HepG2 (cell line): ENCODE results near the gene SNRNP48. TPM values are rescaled to one million over a fixed set of nuclear protein-coding genes. Genes with fewer than 3 reads are reported as not detected.
A peak's percentile ranks its signal among the peaks of the same experiment; 100 is the strongest.

Source experiments
- ATAC-seq: fragments of 200-7000 bp; cut with Tn5 transposase; 3 replicates; pipeline ENCODE4 v1.9.1; 2020; ENCODE audit warnings: mild to moderate bottlenecking, moderate library complexity
- BruUV-seq: library from RNA; stranded (reverse); fragments of 400-500 nt; replicated peaks from 2 replicates; lab custom pipeline; 2021; lab: Mats Ljungman, UMichigan
- CTCF ChIA-PET: fragments of 300-600 bp; formaldehyde crosslinking; extraction: SDS; loops from one replicate; lab custom pipeline; 2021; ENCODE audit warnings: low total read pairs, inconsistent platforms, low intra/inter-chr PET ratio; lab: Yijun Ruan, JAX
- POLR2A ChIA-PET: fragments of 350-600 bp; sonication (Branson Sonifier 250); formaldehyde crosslinking; loops from one replicate; lab custom pipeline; 2020; ENCODE audit warnings: antibody characterized with exemption, inconsistent platforms; lab: Yijun Ruan, JAX
- DNase-seq: peaks from one replicate; pipeline ENCODE4 v3.0.0-alpha.2; 2015; ENCODE audit warnings: low spot score
- FAIRE-seq: peaks from 3 replicates; lab custom pipeline; 2011; peaks lifted over from hg19 to GRCh38; lab: Jason Lieb, UNC
- H2AFZ ChIP-seq: one replicate; pipeline ENCODE4 v1.6.1; 2011; ENCODE audit warnings: low read length, inconsistent platforms
- H3K27ac ChIP-seq: fragments of 300-600 bp; 3 replicates; pipeline ENCODE4 v1.8.0; 2011; ENCODE audit warnings: mixed run types, mild to moderate bottlenecking, mixed read lengths, low read length, inconsistent platforms; ENCODE audit not compliant: insufficient read depth; ENCODE audit errors: extremely low read length
- H3K27me3 ChIP-seq, 2 experiments: fragments of 200-600 bp in 1 of 2; 2 replicates in 1 of 2; 3 replicates in 1 of 2; pipeline versions ENCODE4 v1.6.0 to v1.8.0; 2011; ENCODE audit warnings: low read length in 2 of 2, mild to moderate bottlenecking in 2 of 2, moderate library complexity in 2 of 2, inconsistent platforms in 1 of 2; ENCODE audit not compliant: insufficient read depth in 2 of 2, control insufficient read depth in 1 of 2
- H3K36me3 ChIP-seq, 2 experiments: fragments of 200-600 bp in 1 of 2; replicated peaks in 1 of 2; 2 replicates in 1 of 2; 3 replicates in 1 of 2; pipeline versions ENCODE4 v1.5.1 to v1.8.0; 2011; ENCODE audit warnings: low read length in 2 of 2, inconsistent platforms in 1 of 2; ENCODE audit not compliant: insufficient read depth in 2 of 2, control insufficient read depth in 1 of 2
- H3K4me1 ChIP-seq: 2 replicates; pipeline ENCODE4 v1.5.1; 2012; ENCODE audit warnings: low read length, inconsistent platforms; ENCODE audit not compliant: insufficient read depth
- H3K4me2 ChIP-seq: 2 replicates; pipeline ENCODE4 v1.6.0; 2011; ENCODE audit warnings: low read depth, low read length, inconsistent platforms
- H3K4me3 ChIP-seq, 3 experiments: fragments of 200-600 bp in 1 of 3; sonication (generic), shearing (Covaris generic) in 1 of 3; replicated peaks in 1 of 3; 2 replicates each; pipeline ENCODE4 v1.5.1; 2011 to 2016; ENCODE audit warnings: low read length in 3 of 3, inconsistent platforms in 2 of 3, low read depth in 2 of 3, mild to moderate bottlenecking in 2 of 3, control low read depth in 1 of 3, mixed read lengths in 1 of 3; ENCODE audit not compliant: insufficient read depth in 1 of 3
- H3K79me2 ChIP-seq: one replicate; pipeline ENCODE4 v1.6.1; 2011; ENCODE audit warnings: low read length, inconsistent platforms; ENCODE audit not compliant: insufficient read depth
- H3K9ac ChIP-seq: 2 replicates; pipeline ENCODE4 v1.6.0; 2011; ENCODE audit warnings: mild to moderate bottlenecking, low read depth, low read length, inconsistent platforms; ENCODE audit not compliant: insufficient read depth
- H3K9me3 ChIP-seq: 2 replicates; pipeline ENCODE4 v1.5.1; 2012; ENCODE audit warnings: mild to moderate bottlenecking, low read length
- H4K20me1 ChIP-seq: 2 replicates; pipeline ENCODE4 v1.6.0; 2011; ENCODE audit warnings: inconsistent platforms, mild to moderate bottlenecking, low read length, moderate library complexity; ENCODE audit not compliant: insufficient read depth
- CAMTA2 ChIP-seq: sonication (generic); formaldehyde crosslinking; IDR thresholded peaks from 2 replicates; pipeline ENCODE4 v1.4.0; 2020; ENCODE audit warnings: mild to moderate bottlenecking, missing genetic modification reagents, borderline replicate concordance
- ETV6 ChIP-seq: sonication (generic); formaldehyde crosslinking; conservative IDR thresholded peaks from 2 replicates; pipeline ENCODE4 v1.4.0; 2020; ENCODE audit warnings: missing genetic modification reagents
- MLX ChIP-seq: IDR thresholded peaks from 2 replicates; pipeline ENCODE4 v1.6.1; 2016
- ZNF20 ChIP-seq: sonication (generic); formaldehyde crosslinking; IDR thresholded peaks from 2 replicates; pipeline ENCODE4 v1.4.0; 2020; ENCODE audit warnings: mild to moderate bottlenecking, moderate library complexity, missing genetic modification reagents
- ZNF274 ChIP-seq: sonication (generic); formaldehyde crosslinking; IDR thresholded peaks from 2 replicates; pipeline ENCODE4 v1.5.1; 2020; ENCODE audit warnings: mild to moderate bottlenecking, missing genetic modification reagents
- ZNF432 ChIP-seq: sonication (generic); formaldehyde crosslinking; IDR thresholded peaks from 2 replicates; pipeline ENCODE4 v1.5.0; 2020; ENCODE audit warnings: missing genetic modification reagents, mild to moderate bottlenecking, borderline replicate concordance
- ZNF451 ChIP-seq: sonication (generic); formaldehyde crosslinking; IDR thresholded peaks from 2 replicates; pipeline ENCODE4 v1.5.0; 2020; ENCODE audit warnings: mild to moderate bottlenecking, missing genetic modification reagents
- WGBS: methylation state at CpG from one replicate; pipeline ENCODE4 v1.1.6; 2017; ENCODE audit warnings: low lambda C conversion rate; 5-methylcytosine and 5-hydroxymethylcytosine counted together
- in situ Hi-C: cut with HindIII; loops from 2 replicates; pipeline ENCODE4 v1.10.0; 2017; ENCODE audit warnings: low pct_unique_long_range_greater_than_20kb; ENCODE audit not compliant: extremely low pct_ligation_motif_present
- intact Hi-C: fragments of 100-400 bp; cut with micrococcal nuclease; formaldehyde crosslinking; loops from one replicate; pipeline ENCODE4 v1.10.0; 2022; ENCODE audit not compliant: unreplicated experiment
- polyA plus RNA-seq, 8 experiments: library from polyadenylated mRNA; depleted of rRNA in 3 of 8; stranded (reverse) in 7 of 8; unstranded in 1 of 8; fragments of >200 nt; fragmentation: Illumina TruSeq in 4 of 8; extraction: Trizol in 4 of 8; gene quantifications; 2 replicates each; pipeline versions ENCODE4 v1.2.1 to v1.2.3, GENCODE V29; 2011 to 2016; ENCODE audit warnings: low read depth in 4 of 8, missing spikeins in 1 of 8, mixed read lengths in 1 of 8; ENCODE audit not compliant: insufficient read depth in 1 of 8
- total RNA-seq, 5 experiments: library from RNA; depleted of rRNA; stranded (reverse); fragments of >200 nt; fragmentation: Illumina TruSeq; extraction: Trizol; gene quantifications; 2 replicates each; pipeline ENCODE4 v1.2.3, GENCODE V29; 2016; ENCODE audit warnings: low read depth in 1 of 5
- TF ChIP-seq, protein P1 (sequence below): sonication (generic); formaldehyde crosslinking; IDR thresholded peaks from 2 replicates; pipeline ENCODE4 v1.4.0; 2020; ENCODE audit warnings: missing genetic modification reagents
- TF ChIP-seq, protein P2 (sequence below): sonication (generic); formaldehyde crosslinking; IDR thresholded peaks from 2 replicates; pipeline ENCODE4 v1.8.0; 2022; ENCODE audit warnings: mild to moderate bottlenecking, missing genetic modification reagents, borderline replicate concordance
- TF ChIP-seq, protein P3 (sequence below): sonication (generic); formaldehyde crosslinking; IDR thresholded peaks from 2 replicates; pipeline ENCODE4 v1.8.1; 2023; ENCODE audit warnings: mild to moderate bottlenecking, missing genetic modification reagents

SNRNP48 gene
- total and polyA plus RNA-seq, 2 of the 13 experiments (the other 11 are each of a cell fraction or from before 2014, with no cell fraction given): 17.5 to 47.5 TPM

GRCh38 chr6:7604003-7604402, 14.0 kb downstream of the SNRNP48 start:
- POLR2A ChIA-PET: no interaction called here
- in situ Hi-C loops: loop anchor here (25.0 kb wide), 1 partner anchor 917 kb away; no protein-coding TSS in a partner anchor
- no peak for ATAC-seq
- H3K9ac ChIP-seq: no peak overlapping the region
- 89% methylated on average over 4 of the region's 4 CpGs for WGBS
- H3K4me1 ChIP-seq: no peaks in the 10 kb centered on the region
- H3K4me3 ChIP-seq: no peak overlapping the region
- no peak for FAIRE-seq
- H2AFZ ChIP-seq: no peak overlapping the region
- BruUV-seq: no TSS peak
- no peak overlapping the region for H3K4me2 ChIP-seq
- intact Hi-C loops: no loop called here
- H3K9me3 ChIP-seq: no peaks in the 10 kb centered on the region
- no peaks in the 10 kb centered on the region for H3K27me3 ChIP-seq
- no peak for DNase-seq
- H3K27ac ChIP-seq: no peak overlapping the region
- H3K79me2 ChIP-seq: no peaks in the 10 kb centered on the region
- TF ChIP-seq, protein P1, sequence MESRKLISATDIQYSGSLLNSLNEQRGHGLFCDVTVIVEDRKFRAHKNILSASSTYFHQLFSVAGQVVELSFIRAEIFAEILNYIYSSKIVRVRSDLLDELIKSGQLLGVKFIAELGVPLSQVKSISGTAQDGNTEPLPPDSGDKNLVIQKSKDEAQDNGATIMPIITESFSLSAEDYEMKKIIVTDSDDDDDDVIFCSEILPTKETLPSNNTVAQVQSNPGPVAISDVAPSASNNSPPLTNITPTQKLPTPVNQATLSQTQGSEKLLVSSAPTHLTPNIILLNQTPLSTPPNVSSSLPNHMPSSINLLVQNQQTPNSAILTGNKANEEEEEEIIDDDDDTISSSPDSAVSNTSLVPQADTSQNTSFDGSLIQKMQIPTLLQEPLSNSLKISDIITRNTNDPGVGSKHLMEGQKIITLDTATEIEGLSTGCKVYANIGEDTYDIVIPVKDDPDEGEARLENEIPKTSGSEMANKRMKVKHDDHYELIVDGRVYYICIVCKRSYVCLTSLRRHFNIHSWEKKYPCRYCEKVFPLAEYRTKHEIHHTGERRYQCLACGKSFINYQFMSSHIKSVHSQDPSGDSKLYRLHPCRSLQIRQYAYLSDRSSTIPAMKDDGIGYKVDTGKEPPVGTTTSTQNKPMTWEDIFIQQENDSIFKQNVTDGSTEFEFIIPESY (CRISPR knock-in tag): peak; percentile 45; the same call in 1 of the 2 replicates
- no peak for TF ChIP-seq ZNF451 (CRISPR knock-in tag)
- peaks cover 22 to 84% of the 10 kb centered on the region in 2 experiments for H3K36me3 ChIP-seq
- CTCF ChIA-PET: no interaction called here
- H4K20me1 ChIP-seq: no peaks in the 10 kb centered on the region

DNA sequence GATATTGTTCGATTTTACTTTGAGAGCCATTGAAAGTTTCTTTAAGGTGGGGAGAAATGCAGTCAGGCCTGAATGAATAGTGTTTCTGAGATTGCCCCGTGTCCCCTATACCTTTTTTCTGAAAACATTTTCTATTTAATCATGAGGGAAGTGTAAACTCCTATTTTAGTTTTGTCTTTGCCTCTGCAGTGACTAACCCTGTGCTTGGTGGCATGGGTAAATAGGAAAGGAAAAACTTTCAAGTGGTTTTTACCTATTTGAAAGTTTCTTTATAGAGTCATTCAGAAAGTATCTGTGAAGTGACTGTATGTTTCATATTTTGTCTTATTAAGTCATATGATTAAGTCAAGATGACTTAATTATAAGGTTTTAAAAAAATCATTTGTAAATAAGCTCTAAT, 14.5 kb downstream of the SNRNP48 start:
- Histone ChIP-seq H3K4me3 (no peak overlapping the region), H3K27me3 (no peaks in the 10 kb centered on the region), H3K4me2 (no peak overlapping the region)
- DNase-seq (no peak), ATAC-seq (no peak)
- CTCF ChIA-PET: no interaction called here
- 97% methylated on average over 2 of the region's 2 CpGs for whole genome bisulfite sequencing
- in situ Hi-C loops: loop anchor here (25.0 kb wide), 1 partner anchor 917 kb away; no protein-coding TSS in a partner anchor
- no peak for TF ChIP-seq ZNF274
- TF ChIP-seq, protein P2, sequence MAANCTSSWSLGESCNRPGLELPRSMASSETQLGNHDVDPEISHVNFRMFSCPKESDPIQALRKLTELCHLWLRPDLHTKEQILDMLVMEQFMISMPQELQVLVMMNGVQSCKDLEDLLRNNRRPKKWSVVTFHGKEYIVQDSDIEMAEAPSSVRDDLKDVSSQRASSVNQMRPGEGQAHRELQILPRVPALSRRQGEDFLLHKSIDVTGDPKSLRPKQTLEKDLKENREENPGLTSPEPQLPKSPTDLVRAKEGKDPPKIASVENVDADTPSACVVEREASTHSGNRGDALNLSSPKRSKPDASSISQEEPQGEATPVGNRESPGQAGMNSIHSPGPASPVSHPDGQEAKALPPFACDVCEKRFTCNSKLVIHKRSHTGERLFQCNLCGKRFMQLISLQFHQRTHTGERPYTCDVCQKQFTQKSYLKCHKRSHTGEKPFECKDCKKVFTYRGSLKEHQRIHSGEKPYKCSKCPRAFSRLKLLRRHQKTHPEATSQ (CRISPR knock-in tag): no peak
- TF ChIP-seq, protein P3, sequence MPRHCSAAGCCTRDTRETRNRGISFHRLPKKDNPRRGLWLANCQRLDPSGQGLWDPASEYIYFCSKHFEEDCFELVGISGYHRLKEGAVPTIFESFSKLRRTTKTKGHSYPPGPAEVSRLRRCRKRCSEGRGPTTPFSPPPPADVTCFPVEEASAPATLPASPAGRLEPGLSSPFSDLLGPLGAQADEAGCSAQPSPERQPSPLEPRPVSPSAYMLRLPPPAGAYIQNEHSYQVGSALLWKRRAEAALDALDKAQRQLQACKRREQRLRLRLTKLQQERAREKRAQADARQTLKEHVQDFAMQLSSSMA (CRISPR knock-in tag): no peak
- TF ChIP-seq ZNF432 (CRISPR knock-in tag): no peak
- TF ChIP-seq MLX (CRISPR knock-in tag): no peak
- no peak for TF ChIP-seq ZNF20 (CRISPR knock-in tag)
- TF ChIP-seq CAMTA2 (CRISPR knock-in tag): no peak
- no peak for TF ChIP-seq ETV6 (CRISPR knock-in tag)
- TF ChIP-seq, all 625 proteins: peak for 0
- POLR2A ChIA-PET: no interaction called here
- Histone ChIP-seq H3K9ac (no peak overlapping the region), H2AFZ (no peak overlapping the region), H3K79me2 (no peaks in the 10 kb centered on the region), H3K36me3 (peaks cover 22 to 86% of the 10 kb centered on the region in 2 experiments), H3K27ac (no peak overlapping the region), H4K20me1 (no peaks in the 10 kb centered on the region), H3K9me3 (no peaks in the 10 kb centered on the region), H3K4me1 (no peaks in the 10 kb centered on the region)
- FAIRE-seq: no peak
- intact Hi-C loops: no loop called here
- BruUV-seq: no TSS peak
